Right lobe of liver (tissue), 6 donors: Measurements from ENCODE around the gene MYRF. TPM values are rescaled to one million over a fixed set of nuclear protein-coding genes. Genes with fewer than 3 reads are reported as not detected.

Experiments
- ATAC-seq, 4 donors: fragments of 200-7000 bp; cut with Tn5 transposase; one replicate each; pipeline ENCODE4 v1.9.1; 2020; ENCODE audit warnings: mild to moderate bottlenecking in 4 of 4, moderate library complexity in 4 of 4
- DNase-seq, 3 donors: peaks; one replicate each; pipeline ENCODE4 v3.0.0-alpha.2; 2020
- H3K27ac ChIP-seq, 3 donors: fragments of 200-600 bp; one replicate each; pipeline ENCODE4 v1.8.0; 2022
- H3K27me3 ChIP-seq, 2 donors: fragments of 200-600 bp; one replicate each; pipeline ENCODE4 v1.8.0; 2022
- H3K36me3 ChIP-seq, 4 donors: fragments of 200-600 bp; sonication (generic) in 1 of 4; one replicate each; pipeline versions ENCODE4 v1.5.1 to v1.8.0; 2017 to 2022; ENCODE audit warnings: control low read depth in 1 of 4
- H3K4me1 ChIP-seq, 4 donors: fragments of 200-600 bp; sonication (generic) in 1 of 4; one replicate each; pipeline versions ENCODE4 v1.5.1 to v1.8.0; 2017 to 2022; ENCODE audit warnings: control low read depth in 1 of 4
- H3K4me3 ChIP-seq, 3 donors: fragments of 200-600 bp; one replicate each; pipeline ENCODE4 v1.8.0; 2022
- H3K9me3 ChIP-seq, 4 donors: fragments of 200-600 bp; sonication (generic) in 1 of 4; one replicate each; pipeline versions ENCODE4 v1.5.1 to v1.8.0; 2017 to 2022; ENCODE audit warnings: control low read depth in 1 of 4
- POLR2A ChIP-seq: fragments of 450-650 bp; IDR thresholded peaks from one replicate; pipeline ENCODE4 v1.6.1; 2017; ENCODE audit warnings: antibody characterized with exemption, mild to moderate bottlenecking
- WGBS: methylation state at CpG from one replicate; pipeline ENCODE4 v1.1.6; 2018; ENCODE audit warnings: low coverage, low lambda C conversion rate; ENCODE audit not compliant: insufficient coverage; ENCODE audit errors: missing lambda C conversion rate; 5-methylcytosine and 5-hydroxymethylcytosine counted together
- intact Hi-C, 2 donors: fragments of 100-400 bp; cut with DNase I; formaldehyde crosslinking; loops; one replicate each; pipeline versions ENCODE4 v1.11.2 to v1.14.1; 2022
- total RNA-seq, 6 experiments: library from RNA; depleted of rRNA in 2 of 6; stranded (reverse); fragments of >200 nt in 2 of 6; fragmentation: NEBNext Ultra II Directional in 3 of 6; extraction: Animal tissue kit (Norgen Biotek cat#: 25700) in 3 of 6; gene quantifications; one replicate each; pipeline versions ENCODE4 v1.1.0 to v1.2.4, GENCODE V29; 2016 to 2023
- TF ChIP-seq, protein P1 (sequence below), 4 donors: fragments of 200-600 bp in 3 of 4; fragments of 450-650 bp in 1 of 4; IDR thresholded peaks; one replicate each; pipeline versions ENCODE4 v1.5.1 to v1.8.0; 2016 to 2022; ENCODE audit warnings: antibody characterized with exemption in 4 of 4, mild to moderate bottlenecking in 2 of 4
- donor health status: DM: no; HTN: yes; CAD: no.
- donor health status: DM: no; HTN: no; CAD: no.
- donor health status: DM: no; HTN: no; CAD: no.
- donor health status: DM: no; HTN: yes; CAD: no.
- donor health status: DM: no; HTN: yes; CAD: no.

Gene MYRF
- total RNA-seq, 6 experiments from 2014 or later, result 7.6 to 16.4 (median 11.6) TPM

DNA sequence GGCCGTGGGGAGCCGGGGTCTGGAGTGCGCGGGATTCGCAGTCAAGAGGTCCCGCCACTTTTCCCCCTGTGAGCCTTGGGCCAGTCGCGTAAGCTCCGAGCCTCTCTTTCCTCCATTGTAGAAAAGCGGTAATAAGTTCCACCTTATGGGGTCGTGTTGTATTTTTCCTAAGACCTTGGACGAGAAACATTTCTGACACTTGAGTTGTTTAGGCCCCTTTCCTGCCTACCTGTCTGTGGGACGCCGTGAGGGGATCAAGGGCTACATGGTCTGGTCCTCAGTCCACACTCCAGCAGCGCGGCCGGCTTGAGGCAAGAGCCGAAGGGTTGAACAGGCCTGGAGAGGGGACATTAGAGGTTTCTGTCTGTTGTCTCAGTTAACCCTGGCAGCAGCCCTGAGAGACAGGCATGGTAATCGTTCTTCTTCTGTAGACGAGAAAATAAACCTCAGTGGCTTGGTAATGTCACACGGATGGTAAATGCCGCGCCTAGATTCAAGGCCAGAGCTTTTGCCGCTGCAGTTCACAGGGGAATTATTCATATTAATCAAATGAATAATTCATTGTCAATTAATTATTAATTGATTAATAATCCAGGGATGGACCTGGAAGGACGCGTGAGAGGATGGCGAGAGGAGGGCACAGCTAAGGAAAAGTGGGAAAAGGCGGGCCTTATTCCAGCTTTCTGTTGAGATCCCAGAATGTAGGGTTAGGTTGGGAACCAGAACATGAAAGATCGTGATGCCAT is 40.8 kb downstream of the MYRF start:
- DNase-seq, result no peak
- H3K27ac ChIP-seq, result peak overlapping the region; percentile 97 to 98 (median 98)
- H3K36me3 ChIP-seq, result peaks cover 0 to 18% (median 10%) of the 10 kb centered on the region in 4 donors
- peaks cover 0 to 20% (median 3%) of the 10 kb centered on the region in 4 donors for H3K4me1 ChIP-seq
- WGBS, result 3% methylated on average over 23 of the region's 29 CpGs
- H3K9me3 ChIP-seq, result no peaks in the 10 kb centered on the region
- H3K4me3 ChIP-seq, result peak overlapping the region; percentile 67 to 97 (median 76)
- intact Hi-C loops, result loop anchor here (10.0 kb wide), 2 partner anchors 152 to 282 kb away; no protein-coding TSS in a partner anchor
- no peak for ATAC-seq
- H3K27me3 ChIP-seq, result no peaks in the 10 kb centered on the region
- TF ChIP-seq, protein P1, sequence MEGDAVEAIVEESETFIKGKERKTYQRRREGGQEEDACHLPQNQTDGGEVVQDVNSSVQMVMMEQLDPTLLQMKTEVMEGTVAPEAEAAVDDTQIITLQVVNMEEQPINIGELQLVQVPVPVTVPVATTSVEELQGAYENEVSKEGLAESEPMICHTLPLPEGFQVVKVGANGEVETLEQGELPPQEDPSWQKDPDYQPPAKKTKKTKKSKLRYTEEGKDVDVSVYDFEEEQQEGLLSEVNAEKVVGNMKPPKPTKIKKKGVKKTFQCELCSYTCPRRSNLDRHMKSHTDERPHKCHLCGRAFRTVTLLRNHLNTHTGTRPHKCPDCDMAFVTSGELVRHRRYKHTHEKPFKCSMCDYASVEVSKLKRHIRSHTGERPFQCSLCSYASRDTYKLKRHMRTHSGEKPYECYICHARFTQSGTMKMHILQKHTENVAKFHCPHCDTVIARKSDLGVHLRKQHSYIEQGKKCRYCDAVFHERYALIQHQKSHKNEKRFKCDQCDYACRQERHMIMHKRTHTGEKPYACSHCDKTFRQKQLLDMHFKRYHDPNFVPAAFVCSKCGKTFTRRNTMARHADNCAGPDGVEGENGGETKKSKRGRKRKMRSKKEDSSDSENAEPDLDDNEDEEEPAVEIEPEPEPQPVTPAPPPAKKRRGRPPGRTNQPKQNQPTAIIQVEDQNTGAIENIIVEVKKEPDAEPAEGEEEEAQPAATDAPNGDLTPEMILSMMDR (IDR thresholded peaks at IDR 0.05), result no peak

DNA sequence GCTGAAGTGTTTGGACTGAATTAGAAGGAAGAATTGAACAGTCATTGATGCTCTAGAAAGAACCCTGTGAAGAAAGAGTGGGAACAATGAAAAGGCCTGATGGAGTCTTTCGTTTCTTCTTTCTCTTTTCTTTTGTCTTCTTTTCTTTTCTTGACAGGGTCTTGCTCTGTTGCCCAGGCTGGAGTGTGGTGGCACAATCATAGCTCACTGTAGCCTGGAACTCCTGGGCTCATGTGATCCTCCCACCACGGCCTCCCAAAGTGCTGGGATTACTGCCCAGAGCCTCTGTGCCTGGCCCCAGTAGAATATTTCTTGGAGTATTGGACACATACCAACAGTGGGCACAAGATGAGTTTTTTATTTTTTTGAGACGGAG is 41.4 kb downstream of the MYRF start:
- DNase-seq (no peak), ATAC-seq (no peak)
- Histone ChIP-seq H3K27ac (no peak overlapping the region), H3K9me3 (no peaks in the 10 kb centered on the region), H3K4me3 (no peak overlapping the region), H3K4me1 (peaks cover 0 to 20% (median 3%) of the 10 kb centered on the region in 4 donors), H3K27me3 (no peaks in the 10 kb centered on the region), H3K36me3 (peaks cover 0 to 13% (median 7%) of the 10 kb centered on the region in 4 donors)
- intact Hi-C loops, result loop anchor here (10.0 kb wide), 2 partner anchors 151 to 281 kb away; no protein-coding TSS in a partner anchor
- TF ChIP-seq POLR2A, result no peak
- TF ChIP-seq, protein P1 (IDR thresholded peaks at IDR 0.05), result no peak
- WGBS, result 46% methylated on average over 3 of the region's 3 CpGs

DNA sequence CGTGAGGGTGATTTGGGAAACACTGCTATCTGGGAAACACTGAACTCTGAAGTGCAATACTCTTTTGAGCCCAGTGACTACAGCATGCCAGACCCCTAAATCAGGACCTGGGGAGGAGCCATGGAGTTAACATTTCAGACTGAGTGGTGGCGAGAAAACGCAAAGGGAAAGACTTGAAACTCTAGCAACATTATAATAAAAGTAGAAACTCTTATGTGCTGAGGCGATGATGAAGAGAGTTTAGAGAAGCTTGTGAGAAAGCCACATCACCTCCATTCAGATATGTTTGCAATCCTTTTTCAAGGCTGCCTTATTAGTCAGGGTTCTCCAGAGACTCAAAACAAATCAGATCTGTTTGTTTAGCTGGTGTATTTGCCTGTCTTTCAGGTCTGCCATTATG is 42.1 kb downstream of the MYRF start:
- Histone ChIP-seq H3K4me3 (no peak overlapping the region), H3K27me3 (no peaks in the 10 kb centered on the region), H3K36me3 (peaks cover 0 to 5% (median 2%) of the 10 kb centered on the region in 4 donors), H3K9me3 (no peaks in the 10 kb centered on the region), H3K4me1 (peaks cover 0 to 20% (median 3%) of the 10 kb centered on the region in 4 donors), H3K27ac (no peak overlapping the region)
- intact Hi-C loops, result loop anchor here (10.0 kb wide), 2 partner anchors 150 to 280 kb away; no protein-coding TSS in a partner anchor
- ATAC-seq, result no peak
- no peak for DNase-seq
- 68% methylated on average over 3 of the region's 4 CpGs for WGBS
- no peak for TF ChIP-seq POLR2A
- TF ChIP-seq, protein P1 (IDR thresholded peaks at IDR 0.05), result no peak

DNA sequence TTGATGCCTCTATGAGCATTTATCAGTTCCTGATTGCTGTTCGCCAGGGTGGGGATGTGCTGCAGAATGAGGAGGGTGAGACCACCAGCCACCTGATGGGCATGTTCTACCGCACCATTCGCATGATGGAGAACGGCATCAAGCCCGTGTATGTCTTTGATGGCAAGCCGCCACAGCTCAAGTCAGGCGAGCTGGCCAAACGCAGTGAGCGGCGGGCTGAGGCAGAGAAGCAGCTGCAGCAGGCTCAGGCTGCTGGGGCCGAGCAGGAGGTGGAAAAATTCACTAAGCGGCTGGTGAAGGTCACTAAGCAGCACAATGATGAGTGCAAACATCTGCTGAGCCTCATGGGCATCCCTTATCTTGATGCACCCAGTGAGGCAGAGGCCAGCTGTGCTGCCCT is 43.0 kb downstream of the MYRF start:
- 83% methylated on average over 1 of the region's 12 CpGs for WGBS
- no peak overlapping the region for H3K4me3 ChIP-seq
- no peak overlapping the region for H3K27ac ChIP-seq
- intact Hi-C loops, result loop anchor here (10.0 kb wide), 2 partner anchors 149 to 279 kb away; no protein-coding TSS in a partner anchor
- ATAC-seq (no peak), DNase-seq (peak in 1 of 3 donors; percentile 30)
- peaks cover 0 to 20% (median 3%) of the 10 kb centered on the region in 4 donors for H3K4me1 ChIP-seq
- no peaks in the 10 kb centered on the region for H3K9me3 ChIP-seq
- no peaks in the 10 kb centered on the region for H3K27me3 ChIP-seq
- no peak for TF ChIP-seq POLR2A
- TF ChIP-seq, protein P1 (IDR thresholded peaks at IDR 0.05), result no peak
- H3K36me3 ChIP-seq, result no peaks in the 10 kb centered on the region
